Hypothalamus (tissue), 51 donors: Measurements from ENCODE around the gene RPE65.
"Not testable (repeated sequence)": the region's sequence is repeated elsewhere in the genome, so short reads cannot be mapped to it uniquely, and the experiment has no call there.

Experiments used
- DNase-seq, 51 donors: peaks; one replicate each; lab custom pipeline; 2025; lab: John Stamatoyannopoulos, UW

Gene RPE65

GRCh38 chr1:68449901-68450300 lies at the start of gene RPE65:
Gene RPE65, minus strand, starts transcription at chr1:68449954. Its CDS starts 49 bp downstream, at chr1:68449905.
- peak in 6 of 51 donors; percentile 5 to 49 (median 22) for DNase-seq

- DNase-seq = no peak
Observed at GRCh38 chr1:68497358-68497698, 47.6 kb upstream of the RPE65 start.

GRCh38 chr1:68496680-68497357 lies 47.1 kb upstream of the RPE65 start, which contains the start of gene DEPDC1:
Gene DEPDC1, minus strand, starts transcription at chr1:68497082. Its CDS starts 83 bp downstream, at chr1:68496999.
- DNase-seq = peak; percentile 5 to 95 (median 85)

GRCh38 chr1:68495968-68496679 lies 46.4 kb upstream of the RPE65 start:
- DNase-seq = no peak

- no peak for DNase-seq
Observed at GRCh38 chr1:68495532-68495931, 45.8 kb upstream of the RPE65 start.

- no peak for DNase-seq
Observed at GRCh38 chr1:68493193-68493592, 43.4 kb upstream of the RPE65 start.

GRCh38 chr1:68492255-68492654 lies 42.5 kb upstream of the RPE65 start:
- DNase-seq = not testable (repeated sequence)

- DNase-seq = no peak
Observed at GRCh38 chr1:68490046-68490651, 40.4 kb upstream of the RPE65 start.

- no peak for DNase-seq
Observed at GRCh38 chr1:68485431-68486022, 35.8 kb upstream of the RPE65 start.

GRCh38 chr1:68484618-68485017 lies 34.9 kb upstream of the RPE65 start:
- DNase-seq = no peak

GRCh38 chr1:68481041-68481440 lies 31.3 kb upstream of the RPE65 start:
- DNase-seq = no peak

GRCh38 chr1:68479501-68479900 lies 29.7 kb upstream of the RPE65 start:
- DNase-seq = no peak

GRCh38 chr1:68478662-68479061 lies 28.9 kb upstream of the RPE65 start:
- no peak for DNase-seq

- not testable (repeated sequence) for DNase-seq
Observed at GRCh38 chr1:68476626-68477025, 26.9 kb upstream of the RPE65 start.

- no peak for DNase-seq
Observed at GRCh38 chr1:68473060-68473459, 23.3 kb upstream of the RPE65 start.

- peak in 2 of 51 donors; percentile 1 to 11 for DNase-seq
Observed at GRCh38 chr1:68470388-68470970, 20.7 kb upstream of the RPE65 start.

GRCh38 chr1:68464891-68465290 lies 15.1 kb upstream of the RPE65 start:
- no peak for DNase-seq

- DNase-seq = no peak
Observed at GRCh38 chr1:68460935-68461334, 11.2 kb upstream of the RPE65 start.

- DNase-seq = no peak
Observed at GRCh38 chr1:68459796-68460195, 10.0 kb upstream of the RPE65 start.

- no peak for DNase-seq
Observed at GRCh38 chr1:68459091-68459490, 9.3 kb upstream of the RPE65 start.

GRCh38 chr1:68456202-68456601 lies 6.4 kb upstream of the RPE65 start:
- DNase-seq = no peak
